Tibial nerve (tissue), 4 donors: ENCODE measurements around the gene CYP26B1. TPM values are rescaled to one million over a fixed set of nuclear protein-coding genes. Genes with fewer than 3 reads are reported as not detected.
A peak's percentile ranks its signal among the peaks of the same experiment; 100 is the strongest.

ENCODE experiments used
- DNase-seq, 2 donors: peaks; one replicate each; pipeline ENCODE4 v3.0.0-alpha.2; 2019; ENCODE audit warnings: low spot score in 2 of 2
- H3K27ac ChIP-seq, 4 donors: fragments of 200-600 bp; sonication (generic) in 3 of 4; one replicate each; pipeline ENCODE4 v1.5.1; 2017 to 2019; ENCODE audit warnings: mild to moderate bottlenecking in 1 of 4
- H3K27me3 ChIP-seq, 2 donors: fragments of 200-600 bp; sonication (generic) in 1 of 2; one replicate each; pipeline versions ENCODE4 v1.5.1 to v1.6.0; 2017 to 2019
- H3K36me3 ChIP-seq, 3 donors: fragments of 200-600 bp; sonication (generic); one replicate each; pipeline ENCODE4 v1.5.1; 2018 to 2019
- H3K4me1 ChIP-seq, 4 donors: fragments of 200-600 bp; sonication (generic) in 3 of 4; one replicate each; pipeline ENCODE4 v1.5.1; 2017 to 2019
- H3K4me3 ChIP-seq, 4 donors: fragments of 200-600 bp; sonication (generic) in 3 of 4; one replicate each; pipeline ENCODE4 v1.5.1; 2017 to 2019; ENCODE audit warnings: mild to moderate bottlenecking in 1 of 4, moderate library complexity in 1 of 4
- H3K9me3 ChIP-seq, 4 donors: fragments of 200-600 bp; sonication (generic) in 3 of 4; one replicate each; pipeline ENCODE4 v1.5.1; 2017 to 2019
- CTCF ChIP-seq, 5 experiments: fragments of 200-600 bp in 3 of 5; fragments of 450-650 bp in 2 of 5; sonication (generic) in 3 of 5; IDR thresholded peaks; one replicate each; pipeline ENCODE4 v1.5.1; 2016 to 2019; ENCODE audit warnings: antibody characterized with exemption in 5 of 5, mild to moderate bottlenecking in 3 of 5, moderate library complexity in 2 of 5
- EP300 ChIP-seq, 2 donors: sonication (generic); formaldehyde crosslinking; IDR thresholded peaks; one replicate each; pipeline ENCODE4 v1.6.1; 2017; ENCODE audit warnings: antibody characterized with exemption in 2 of 2, mild to moderate bottlenecking in 1 of 2
- POLR2A ChIP-seq, 2 donors: fragments of 450-650 bp; IDR thresholded peaks; one replicate each; pipeline ENCODE4 v1.6.1; 2017; ENCODE audit warnings: antibody characterized with exemption in 2 of 2, mild to moderate bottlenecking in 2 of 2, moderate library complexity in 2 of 2
- WGBS, 2 donors: methylation state at CpG; one replicate each; pipeline ENCODE4 v1.1.5; 2018; 5-methylcytosine and 5-hydroxymethylcytosine counted together
- total RNA-seq, 4 donors: library from RNA; depleted of rRNA; stranded (reverse); fragments of >200 nt; gene quantifications; one replicate each; pipeline ENCODE4 v1.1.0, GENCODE V29; 2016

CYP26B1 gene
- total RNA-seq, 4 donors from 2014 or later: 14.4 to 37.7 (median 34.2) TPM

- DNase-seq: no peak
- Histone ChIP-seq H3K27me3 (peaks cover 0 to 41% of the 10 kb centered on the region in 2 donors), H3K4me3 (peak overlapping the region in 1 of 4 donors; percentile 56), H3K36me3 (no peaks in the 10 kb centered on the region), H3K4me1 (peaks cover 0 to 97% (median 53%) of the 10 kb centered on the region in 4 donors), H3K9me3 (no peaks in the 10 kb centered on the region), H3K27ac (peak overlapping the region in 2 of 4 donors; percentile 15 to 53)
- TF ChIP-seq CTCF (IDR thresholded peaks at IDR 0.05) (no peak), EP300 (IDR thresholded peaks at IDR 0.05) (no peak), POLR2A (IDR thresholded peaks at IDR 0.05) (no peak)
- WGBS, 2 donors: 56 to 69% methylated on average over 13 of the region's 13 CpGs
These were observed 5.7 kb downstream of the CYP26B1 start for GRCh38 chr2:72141881-72142451.

GRCh38 chr2:72141032-72141645 lies 6.5 kb downstream of the CYP26B1 start:
- Histone ChIP-seq H3K9me3 (no peaks in the 10 kb centered on the region), H3K36me3 (no peaks in the 10 kb centered on the region), H3K4me1 (peaks cover 0 to 97% (median 55%) of the 10 kb centered on the region in 4 donors), H3K27ac (peak overlapping the region in 1 of 4 donors; percentile 15), H3K4me3 (no peak overlapping the region), H3K27me3 (peaks cover 0 to 33% of the 10 kb centered on the region in 2 donors)
- WGBS, 2 donors: 94 to 100% methylated on average over 3 to 5 of the region's 5 CpGs
- TF ChIP-seq POLR2A (IDR thresholded peaks at IDR 0.05) (no peak), CTCF (IDR thresholded peaks at IDR 0.05) (no peak), EP300 (IDR thresholded peaks at IDR 0.05) (no peak)
- peak in 1 of 2 donors; percentile 11 for DNase-seq

GRCh38 chr2:72140621-72140960 lies 7.1 kb downstream of the CYP26B1 start:
- H3K4me3 ChIP-seq: no peak overlapping the region
- peak in 1 of 2 donors; percentile 7 for DNase-seq
- no peaks in the 10 kb centered on the region for H3K36me3 ChIP-seq
- TF ChIP-seq CTCF (IDR thresholded peaks at IDR 0.05): no peak
- H3K4me1 ChIP-seq: peaks cover 0 to 97% (median 53%) of the 10 kb centered on the region in 4 donors
- peaks cover 0 to 27% of the 10 kb centered on the region in 2 donors for H3K27me3 ChIP-seq
- H3K27ac ChIP-seq: peak overlapping the region in 2 of 4 donors; percentile 15 to 24
- WGBS, 2 donors: 74 to 92% methylated on average over 4 of the region's 4 CpGs
- no peaks in the 10 kb centered on the region for H3K9me3 ChIP-seq

GRCh38 chr2:72139874-72140620 lies 7.6 kb downstream of the CYP26B1 start:
- peak overlapping the region in 1 of 4 donors; percentile 39 for H3K27ac ChIP-seq

More at GRCh38 chr2:72139874-72140620, 7.6 kb downstream of the CYP26B1 start:
- TF ChIP-seq CTCF (IDR thresholded peaks at IDR 0.05) (no peak), EP300 (IDR thresholded peaks at IDR 0.05) (no peak), POLR2A (IDR thresholded peaks at IDR 0.05) (no peak)
- Histone ChIP-seq H3K4me3 (no peak overlapping the region), H3K36me3 (peaks cover 0 to under 1% (median 0%) of the 10 kb centered on the region in 3 donors), H3K4me1 (peaks cover 0 to 94% (median 50%) of the 10 kb centered on the region in 4 donors), H3K9me3 (no peaks in the 10 kb centered on the region), H3K27me3 (peaks cover 0 to 22% of the 10 kb centered on the region in 2 donors)
- DNase-seq: peak in 1 of 2 donors; percentile 10
- WGBS, 2 donors: 90% methylated on average over 6 to 13 of the region's 14 CpGs
